Stimulated activated CD4-positive, alpha-beta T cell treated with anti-CD3 and anti-CD28 coated beads, Interleukin-15, amount 100 ng/mL, for 1 hour (primary cell): ENCODE data around the gene ZNF738.
"Not testable (repeated sequence)": the region's sequence is repeated elsewhere in the genome, so short reads cannot be mapped to it uniquely, and the experiment has no call there.

Experiments used
- DNase-seq, 2 donors: peaks; one replicate each; pipeline ENCODE4 v3.0.0-alpha.2; 2020; ENCODE audit warnings: low read depth in 1 of 2, low spot score in 1 of 2

Gene ZNF738

GRCh38 chr19:21358768-21359451 lies at the start of gene ZNF738:
TSS of gene ZNF738 (plus strand) at chr19:21359000. CDS start at chr19:21359141, 141 bp downstream.
- DNase-seq, result peak; percentile 61 to 63

GRCh38 chr19:21312807-21313206 lies 46.0 kb upstream of the ZNF738 start:
- DNase-seq, result not testable (repeated sequence)

GRCh38 chr19:21314676-21315075 lies 44.1 kb upstream of the ZNF738 start:
- no peak for DNase-seq

GRCh38 chr19:21317821-21318220 lies 41.0 kb upstream of the ZNF738 start:
- DNase-seq, result no peak

- DNase-seq, result no peak
Measured at GRCh38 chr19:21321134-21321533, 37.7 kb upstream of the ZNF738 start.

- no peak for DNase-seq
Measured at GRCh38 chr19:21321996-21322395, 36.8 kb upstream of the ZNF738 start.

GRCh38 chr19:21322528-21322927 lies 36.3 kb upstream of the ZNF738 start:
- no peak for DNase-seq

GRCh38 chr19:21323000-21323399 lies 35.8 kb upstream of the ZNF738 start:
- DNase-seq, result no peak

GRCh38 chr19:21326169-21326568 lies 32.6 kb upstream of the ZNF738 start:
- DNase-seq, result no peak

- DNase-seq, result no peak
Measured at GRCh38 chr19:21328406-21328805, 30.4 kb upstream of the ZNF738 start.

- peak; percentile 37 to 47 for DNase-seq
Measured at GRCh38 chr19:21328885-21329605, 29.8 kb upstream of the ZNF738 start, which contains the start of gene ZNF708. TSS of gene ZNF708 (minus strand) at chr19:21329410. CDS start at chr19:21329212, 198 bp downstream.

GRCh38 chr19:21335721-21336120 lies 23.1 kb upstream of the ZNF738 start:
- DNase-seq, result no peak

GRCh38 chr19:21344841-21345240 lies 14.0 kb upstream of the ZNF738 start:
- not testable (repeated sequence) for DNase-seq

- DNase-seq, result no peak
Measured at GRCh38 chr19:21352830-21353229, 6.0 kb upstream of the ZNF738 start.

GRCh38 chr19:21362291-21362690 lies 3.5 kb downstream of the ZNF738 start:
- no peak for DNase-seq

GRCh38 chr19:21383980-21384582 lies 25.3 kb downstream of the ZNF738 start:
- DNase-seq, result no peak

GRCh38 chr19:21396121-21396520 lies 37.3 kb downstream of the ZNF738 start:
- DNase-seq, result no peak

- peak; percentile 75 to 79 for DNase-seq
Measured at GRCh38 chr19:21396893-21397572, 38.2 kb downstream of the ZNF738 start, which contains the start of gene ZNF493. TSS of gene ZNF493 (plus strand) at chr19:21397133. CDS start at chr19:21397238, 105 bp downstream.

GRCh38 chr19:21398851-21399250 lies 40.1 kb downstream of the ZNF738 start:
- DNase-seq, result no peak

GRCh38 chr19:21402303-21402985 lies 43.6 kb downstream of the ZNF738 start:
- no peak for DNase-seq

GRCh38 chr19:21410166-21410565 lies 51.4 kb downstream of the ZNF738 start:
- DNase-seq, result no peak
